Endodermal cell (in vitro differentiated cells): ENCODE measurements around the gene PIK3IP1. TPM values are rescaled to one million over a fixed set of nuclear protein-coding genes. Genes with fewer than 3 reads are reported as not detected.

ENCODE experiments used
- total RNA-seq, 2 donors: library from RNA; stranded (reverse); fragmentation: NEBNext Ultra II Directional in 1 of 2; extraction: Animal tissue kit (Norgen Biotek cat#: 25700) in 1 of 2; gene quantifications; 2 replicates in 1 of 2; 3 replicates in 1 of 2; pipeline ENCODE4 v1.2.1, GENCODE V29; 2021

Gene PIK3IP1
- total RNA-seq, 2 donors from 2014 or later: 2.0 to 3.5 TPM

Other genes starting within 250 kb of the PIK3IP1 start
- gene SMTN, start 211.2 kb downstream of the PIK3IP1 start, total RNA-seq: 10 to 100 TPM; 23.6 to 35.8 TPM
- 10 to 100 TPM in 1 of 2 donors, 1 to 10 TPM in 1; 8.0 to 10.4 TPM for gene SELENOM, start 184.9 kb downstream of the PIK3IP1 start, total RNA-seq
- 1 to 10 TPM; 3.5 to 5.4 TPM for gene INPP5J, start 169.5 kb downstream of the PIK3IP1 start, total RNA-seq
- gene PLA2G3, start 152.0 kb downstream of the PIK3IP1 start, total RNA-seq: 1 to 10 TPM; 4.1 to 4.6 TPM
- 10 to 100 TPM; 18.9 to 21.7 TPM for gene RNF185, start 132.3 kb downstream of the PIK3IP1 start, total RNA-seq
- 10 to 100 TPM; 41.4 to 42.2 TPM for gene LIMK2, start 80.2 kb downstream of the PIK3IP1 start, total RNA-seq
- 10 to 100 TPM; 49.2 to 57.1 TPM for gene PATZ1, start 53.9 kb upstream of the PIK3IP1 start, total RNA-seq
- gene DRG1, start 107.1 kb upstream of the PIK3IP1 start, total RNA-seq: 10 to 100 TPM; 79.9 to 93.5 TPM
- gene EIF4ENIF1, start 197.4 kb upstream of the PIK3IP1 start, total RNA-seq: 10 to 100 TPM; 34.5 to 37.1 TPM
- gene SFI1, start 204.0 kb upstream of the PIK3IP1 start, total RNA-seq: 10 to 100 TPM; 42.0 to 52.6 TPM